Measurements from ENCODE around the gene RNF208. TPM values are rescaled to one million over a fixed set of nuclear protein-coding genes. Genes with fewer than 3 reads are reported as not detected.

Gene RNF208
- total RNA-seq, 4 donors from 2014 or later: 1.1 to 6.5 (median 1.5) TPM

DNA sequence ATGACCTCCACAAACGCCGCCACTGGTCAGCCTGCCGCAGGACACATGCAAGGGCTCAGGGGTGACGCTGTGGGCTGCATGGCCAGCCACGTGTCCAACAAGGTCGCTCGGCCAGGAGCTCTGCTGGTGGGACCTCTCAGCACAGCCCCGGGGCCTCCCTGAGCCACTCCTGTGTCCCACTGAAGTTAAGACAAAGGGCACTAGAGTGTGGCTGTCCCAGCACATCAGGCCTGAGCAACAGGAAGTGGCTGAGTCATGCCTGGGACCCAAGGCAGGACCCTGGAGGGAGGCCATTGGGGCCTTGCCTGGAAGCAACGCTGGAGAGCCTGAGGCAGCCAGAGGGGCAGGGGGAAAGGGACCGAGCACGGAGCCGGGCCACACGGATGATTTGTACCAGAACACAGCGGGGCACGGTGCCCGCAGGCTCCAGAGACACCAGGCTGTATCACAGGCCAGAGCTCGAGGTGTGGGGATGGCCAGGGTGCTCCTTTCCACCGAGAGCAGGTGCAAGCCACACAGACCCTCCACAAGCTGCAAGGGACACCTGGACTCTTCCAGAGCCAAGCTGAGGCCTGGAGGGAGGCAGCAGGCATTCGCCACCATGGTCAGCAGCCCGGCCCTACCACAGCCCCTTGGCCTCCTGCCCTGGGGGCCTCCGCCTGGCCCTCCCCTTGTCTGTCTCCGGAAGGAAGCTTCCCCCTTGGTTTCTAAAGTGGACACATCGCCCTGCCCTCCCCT is 43.7 kb downstream of the RNF208 start:
- Histone ChIP-seq H3K36me3 (peaks cover 3 to 53% of the 10 kb centered on the region in 2 donors), H3K4me3 (no peak overlapping the region), H3K9me3 (no peaks in the 10 kb centered on the region), H3K27me3 (no peaks in the 10 kb centered on the region), H3K4me1 (no peaks in the 10 kb centered on the region), H3K27ac (no peak overlapping the region)
- in situ Hi-C loops (cut with MboI; ENCODE audit: low sequenced_read_pairs in 4 of 4): no loop called here
- no peak for TF ChIP-seq POLR2A (IDR thresholded peaks at IDR 0.05)
- TF ChIP-seq, protein P1, sequence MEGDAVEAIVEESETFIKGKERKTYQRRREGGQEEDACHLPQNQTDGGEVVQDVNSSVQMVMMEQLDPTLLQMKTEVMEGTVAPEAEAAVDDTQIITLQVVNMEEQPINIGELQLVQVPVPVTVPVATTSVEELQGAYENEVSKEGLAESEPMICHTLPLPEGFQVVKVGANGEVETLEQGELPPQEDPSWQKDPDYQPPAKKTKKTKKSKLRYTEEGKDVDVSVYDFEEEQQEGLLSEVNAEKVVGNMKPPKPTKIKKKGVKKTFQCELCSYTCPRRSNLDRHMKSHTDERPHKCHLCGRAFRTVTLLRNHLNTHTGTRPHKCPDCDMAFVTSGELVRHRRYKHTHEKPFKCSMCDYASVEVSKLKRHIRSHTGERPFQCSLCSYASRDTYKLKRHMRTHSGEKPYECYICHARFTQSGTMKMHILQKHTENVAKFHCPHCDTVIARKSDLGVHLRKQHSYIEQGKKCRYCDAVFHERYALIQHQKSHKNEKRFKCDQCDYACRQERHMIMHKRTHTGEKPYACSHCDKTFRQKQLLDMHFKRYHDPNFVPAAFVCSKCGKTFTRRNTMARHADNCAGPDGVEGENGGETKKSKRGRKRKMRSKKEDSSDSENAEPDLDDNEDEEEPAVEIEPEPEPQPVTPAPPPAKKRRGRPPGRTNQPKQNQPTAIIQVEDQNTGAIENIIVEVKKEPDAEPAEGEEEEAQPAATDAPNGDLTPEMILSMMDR (IDR thresholded peaks at IDR 0.05 in 4 of 5, conservative IDR thresholded peaks at IDR 0.05 in 1 of 5): no peak
- intact Hi-C loops (cut with DNase I; ENCODE audit: low total_unique reads): no loop called here
- no peak for DNase-seq
- ATAC-seq: no peak

DNA sequence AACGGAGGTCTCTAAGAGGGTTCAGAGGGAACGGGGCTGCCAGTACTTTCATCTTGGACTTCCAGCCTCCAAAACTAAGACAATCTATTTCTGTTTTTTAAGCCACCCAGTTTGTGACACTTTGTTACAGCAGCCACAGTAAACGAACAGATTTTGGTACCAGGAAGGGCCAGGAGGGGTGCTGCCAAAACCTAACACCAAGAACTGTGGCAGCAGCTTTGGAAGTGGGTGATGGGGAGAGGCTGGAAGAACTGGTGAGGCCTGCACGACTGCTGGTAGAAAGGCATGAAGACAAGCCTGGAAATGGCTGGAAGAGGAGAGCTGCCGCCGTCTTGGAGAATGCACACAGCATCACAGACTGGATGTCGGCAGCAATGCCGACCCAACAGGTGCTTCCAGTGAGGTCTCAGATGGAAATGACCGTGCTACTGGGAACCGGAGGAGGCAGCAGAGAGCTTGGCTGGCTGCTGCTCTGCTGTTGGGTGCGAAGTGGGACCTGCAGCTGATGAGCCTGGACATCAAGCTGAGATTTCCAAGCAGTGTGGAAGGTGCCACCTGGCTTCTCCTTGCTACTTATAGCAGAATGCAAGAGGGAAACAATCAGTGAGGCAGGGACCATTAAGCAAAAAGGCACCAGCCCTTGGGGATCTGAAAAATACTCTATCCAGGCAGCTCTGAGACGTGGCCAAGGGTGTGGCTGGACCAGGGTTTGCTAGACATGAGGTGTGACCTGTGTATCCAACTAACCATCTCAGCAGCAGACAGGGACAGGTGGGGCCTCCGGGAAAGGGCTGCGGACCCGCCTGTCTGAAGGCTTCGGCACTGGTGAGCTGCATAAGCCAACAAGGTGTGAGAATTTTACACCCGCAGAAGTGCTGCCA is 45.5 kb downstream of the RNF208 start:
- in situ Hi-C loops (cut with MboI; ENCODE audit: low sequenced_read_pairs in 4 of 4): no loop called here
- peak in 1 of 2 donors; percentile 65 for ATAC-seq

DNA sequence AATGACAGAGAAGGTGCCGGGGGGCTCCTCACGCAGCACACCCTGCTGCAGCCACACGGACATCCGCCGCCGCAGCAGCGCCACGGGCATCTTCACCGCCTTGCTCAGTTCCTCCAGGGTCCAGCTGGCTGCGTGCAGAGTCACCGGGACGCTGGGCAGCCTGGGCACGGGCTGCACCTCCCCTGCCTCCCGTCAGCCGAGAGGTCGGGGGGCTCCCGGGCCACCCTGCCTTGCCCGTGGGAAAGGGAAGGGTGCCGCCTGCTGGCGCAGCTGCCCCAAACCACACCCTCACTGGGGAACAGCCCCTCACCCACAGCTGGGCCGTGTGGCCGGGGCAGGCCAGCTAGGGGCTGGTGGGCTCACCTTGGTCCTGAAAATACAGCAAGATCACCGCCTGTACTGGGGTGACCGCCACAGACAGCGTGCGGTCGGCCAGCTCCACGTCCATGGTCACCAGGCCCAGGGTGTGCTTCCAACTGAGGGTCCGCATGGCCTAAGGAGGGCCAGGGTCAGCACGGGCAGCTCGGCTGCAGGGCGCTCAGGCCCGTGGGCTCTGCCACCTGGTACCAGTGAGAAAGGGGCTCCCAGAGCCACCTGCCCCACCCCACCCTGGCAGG is 46.6 kb downstream of the RNF208 start:
- Histone ChIP-seq H3K36me3 (peaks cover 0 to 24% of the 10 kb centered on the region in 2 donors), H3K27ac (no peak overlapping the region), H3K27me3 (peaks cover 0 to 10% (median 10%) of the 10 kb centered on the region in 3 donors), H3K4me3 (no peak overlapping the region), H3K4me1 (no peaks in the 10 kb centered on the region), H3K9me3 (no peaks in the 10 kb centered on the region)
- no peak for ATAC-seq
- TF ChIP-seq, protein P1 (IDR thresholded peaks at IDR 0.05 in 4 of 5, conservative IDR thresholded peaks at IDR 0.05 in 1 of 5): no peak
- TF ChIP-seq POLR2A (IDR thresholded peaks at IDR 0.05): no peak
- in situ Hi-C loops (cut with MboI; ENCODE audit: low sequenced_read_pairs in 4 of 4) (no loop called here), intact Hi-C loops (cut with DNase I; ENCODE audit: low total_unique reads) (no loop called here)
- DNase-seq: no peak

More for the DNA sequence above, 45.5 kb downstream of the RNF208 start:
- Histone ChIP-seq H3K4me3 (no peak overlapping the region), H3K36me3 (peaks cover 0 to 35% of the 10 kb centered on the region in 2 donors), H3K27ac (no peak overlapping the region), H3K9me3 (no peaks in the 10 kb centered on the region), H3K27me3 (peaks cover 0 to 4% (median 0%) of the 10 kb centered on the region in 3 donors), H3K4me1 (no peaks in the 10 kb centered on the region)
- intact Hi-C loops (cut with DNase I; ENCODE audit: low total_unique reads): no loop called here
- TF ChIP-seq POLR2A (IDR thresholded peaks at IDR 0.05): no peak
- TF ChIP-seq, protein P1 (IDR thresholded peaks at IDR 0.05 in 4 of 5, conservative IDR thresholded peaks at IDR 0.05 in 1 of 5): peak in 3 of 5 experiments; percentile 11 to 43 (median 21)
- no peak for DNase-seq

DNA sequence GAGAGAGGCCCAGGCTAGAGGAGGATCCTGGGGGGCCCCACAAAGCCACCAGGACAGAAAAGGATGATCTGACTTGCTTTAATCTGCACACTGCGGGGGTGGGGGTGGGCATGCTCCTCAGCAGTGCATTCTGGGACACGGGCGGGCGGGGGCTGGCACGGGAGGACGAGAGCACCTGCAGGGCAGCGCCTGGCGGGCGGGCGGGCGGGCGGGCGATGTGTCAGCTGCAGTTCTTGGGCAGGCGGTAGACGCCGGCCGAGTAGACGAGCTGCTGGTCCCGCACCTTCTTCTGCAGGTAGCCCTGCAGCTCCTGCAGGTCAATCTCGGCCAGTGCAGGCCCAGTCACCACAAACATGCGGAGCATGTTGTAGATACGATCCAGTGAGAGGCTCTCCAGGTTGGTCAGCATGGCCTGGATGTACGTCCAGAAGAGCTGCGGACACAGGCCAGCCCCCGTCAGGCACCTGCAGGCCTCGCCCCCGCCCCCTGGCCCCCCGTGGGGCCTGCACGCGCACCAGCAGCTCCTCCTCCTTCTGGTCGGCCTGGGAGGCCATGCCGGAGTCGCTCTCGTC is 47.2 kb downstream of the RNF208 start:
- no peaks in the 10 kb centered on the region for H3K9me3 ChIP-seq

More for the DNA sequence above, 47.2 kb downstream of the RNF208 start:
- TF ChIP-seq, protein P1 (IDR thresholded peaks at IDR 0.05 in 4 of 5, conservative IDR thresholded peaks at IDR 0.05 in 1 of 5): no peak
- TF ChIP-seq POLR2A (IDR thresholded peaks at IDR 0.05): no peak
- in situ Hi-C loops (cut with MboI; ENCODE audit: low sequenced_read_pairs in 4 of 4): no loop called here
- ATAC-seq (no peak), DNase-seq (no peak)
- Histone ChIP-seq H3K4me1 (no peaks in the 10 kb centered on the region), H3K27me3 (peaks cover 6 to 17% (median 17%) of the 10 kb centered on the region in 3 donors), H3K4me3 (no peak overlapping the region), H3K36me3 (peaks cover 0 to 18% of the 10 kb centered on the region in 2 donors), H3K27ac (no peak overlapping the region)
- intact Hi-C loops (cut with DNase I; ENCODE audit: low total_unique reads): no loop called here

Data from gastrocnemius medialis (tissue), 4 donors.